Retinal pigment epithelial cell (primary cell): ENCODE results near the gene TXNDC15.
"Not testable (repeated sequence)": the region's sequence is repeated elsewhere in the genome, so short reads cannot be mapped to it uniquely, and the experiment has no call there.

Source experiments
- DNase-seq: peaks from one replicate; pipeline ENCODE4 v3.0.0-alpha.2; 2010; ENCODE audit warnings: low read depth
- H3K4me3 ChIP-seq: 2 replicates; pipeline ENCODE4 v1.5.1; 2011; ENCODE audit warnings: mild to moderate bottlenecking, low read length, control low read depth, moderate library complexity
- CTCF ChIP-seq: conservative IDR thresholded peaks from 2 replicates; pipeline ENCODE4 v1.5.1; 2011; ENCODE audit warnings: low read depth, low read length, control low read depth, inconsistent platforms

The TXNDC15 gene

GRCh38 chr5:134840811-134841210 is 33.4 kb upstream of the TXNDC15 start:
- TF ChIP-seq CTCF = no peak

GRCh38 chr5:134844252-134844651 is 29.9 kb upstream of the TXNDC15 start:
- DNase-seq = no peak

More at GRCh38 chr5:134840811-134841210, 33.4 kb upstream of the TXNDC15 start:
- H3K4me3 ChIP-seq = no peak overlapping the region
- peak; percentile 31 for DNase-seq

GRCh38 chr5:134845335-134845851 is 28.8 kb upstream of the TXNDC15 start:
- peak overlapping the region; percentile 93 for H3K4me3 ChIP-seq
- no peak for DNase-seq
- TF ChIP-seq CTCF = no peak

More at GRCh38 chr5:134844252-134844651, 29.9 kb upstream of the TXNDC15 start:
- no peak overlapping the region for H3K4me3 ChIP-seq
- no peak for TF ChIP-seq CTCF

- peak within 1 kb of the TSS; percentile 93 for H3K4me3 ChIP-seq
- DNase-seq = peak; percentile 87
- TF ChIP-seq CTCF = no peak
Observed at GRCh38 chr5:134845852-134846640, 28.1 kb upstream of the TXNDC15 start, which contains the start of gene C5orf24. TSS of gene C5orf24 (plus strand) at chr5:134845968. CDS start at chr5:134854901, 8,933 bp downstream.

GRCh38 chr5:134846641-134846960 is 27.6 kb upstream of the TXNDC15 start:
- DNase-seq = no peak
- H3K4me3 ChIP-seq = peak overlapping the region; percentile 93

GRCh38 chr5:134849434-134849933 is 24.7 kb upstream of the TXNDC15 start:
- not testable (repeated sequence) for H3K4me3 ChIP-seq, DNase-seq

More at GRCh38 chr5:134846641-134846960, 27.6 kb upstream of the TXNDC15 start:
- no peak for TF ChIP-seq CTCF

GRCh38 chr5:134851307-134851923 is 22.8 kb upstream of the TXNDC15 start:
- H3K4me3 ChIP-seq = no peak overlapping the region
- no peak for DNase-seq
- peak; percentile 59 for TF ChIP-seq CTCF

GRCh38 chr5:134856465-134856864 is 17.7 kb upstream of the TXNDC15 start:
- H3K4me3 ChIP-seq, DNase-seq: not testable (repeated sequence)
